GM10266 (cell line): ENCODE results near the gene CD79A.
A peak's percentile ranks its signal among the peaks of the same experiment; 100 is the strongest.

Source experiments
- DNase-seq: peaks from one replicate; pipeline ENCODE4 v3.0.0; 2012; ENCODE audit errors: extremely low spot score
- TF ChIP-seq, protein P1 (sequence below): IDR thresholded peaks from 2 replicates; pipeline ENCODE4 v1.5.1; 2012; ENCODE audit warnings: mild to moderate bottlenecking, low read depth; ENCODE audit not compliant: control insufficient read depth, insufficient read depth; ENCODE audit errors: missing control alignments

CD79A gene

DNA sequence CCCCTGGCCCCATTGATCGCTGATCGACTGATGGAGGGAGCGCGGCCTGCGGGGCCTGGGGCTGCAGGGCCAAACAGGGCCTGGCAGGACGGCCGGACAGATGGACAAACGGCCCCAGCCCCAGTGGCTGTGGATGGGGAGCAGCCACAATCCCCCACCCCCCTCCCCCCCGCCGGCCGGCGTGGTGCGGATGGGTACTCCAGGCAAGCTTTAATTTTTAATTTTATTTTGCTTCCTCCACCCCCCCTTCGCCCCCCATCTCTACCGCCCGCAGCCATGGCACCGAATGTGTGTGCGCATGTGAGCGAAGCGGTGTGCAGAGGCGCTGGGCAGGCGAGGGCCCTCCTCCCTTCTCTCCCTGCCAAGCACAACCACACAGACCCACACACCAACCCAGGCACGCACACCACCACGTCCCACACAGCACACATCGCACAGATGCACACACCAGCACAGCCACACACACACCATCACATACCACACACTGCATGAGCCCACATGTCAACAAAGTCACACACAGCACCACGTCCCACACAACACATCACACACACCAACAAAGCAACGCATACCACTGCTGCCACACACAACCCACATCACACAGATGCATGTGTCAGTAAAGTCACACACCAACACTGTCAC lies 38.8 kb downstream of the CD79A start:
- TF ChIP-seq, protein P1, sequence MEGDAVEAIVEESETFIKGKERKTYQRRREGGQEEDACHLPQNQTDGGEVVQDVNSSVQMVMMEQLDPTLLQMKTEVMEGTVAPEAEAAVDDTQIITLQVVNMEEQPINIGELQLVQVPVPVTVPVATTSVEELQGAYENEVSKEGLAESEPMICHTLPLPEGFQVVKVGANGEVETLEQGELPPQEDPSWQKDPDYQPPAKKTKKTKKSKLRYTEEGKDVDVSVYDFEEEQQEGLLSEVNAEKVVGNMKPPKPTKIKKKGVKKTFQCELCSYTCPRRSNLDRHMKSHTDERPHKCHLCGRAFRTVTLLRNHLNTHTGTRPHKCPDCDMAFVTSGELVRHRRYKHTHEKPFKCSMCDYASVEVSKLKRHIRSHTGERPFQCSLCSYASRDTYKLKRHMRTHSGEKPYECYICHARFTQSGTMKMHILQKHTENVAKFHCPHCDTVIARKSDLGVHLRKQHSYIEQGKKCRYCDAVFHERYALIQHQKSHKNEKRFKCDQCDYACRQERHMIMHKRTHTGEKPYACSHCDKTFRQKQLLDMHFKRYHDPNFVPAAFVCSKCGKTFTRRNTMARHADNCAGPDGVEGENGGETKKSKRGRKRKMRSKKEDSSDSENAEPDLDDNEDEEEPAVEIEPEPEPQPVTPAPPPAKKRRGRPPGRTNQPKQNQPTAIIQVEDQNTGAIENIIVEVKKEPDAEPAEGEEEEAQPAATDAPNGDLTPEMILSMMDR: no peak
- no peak for DNase-seq

DNA sequence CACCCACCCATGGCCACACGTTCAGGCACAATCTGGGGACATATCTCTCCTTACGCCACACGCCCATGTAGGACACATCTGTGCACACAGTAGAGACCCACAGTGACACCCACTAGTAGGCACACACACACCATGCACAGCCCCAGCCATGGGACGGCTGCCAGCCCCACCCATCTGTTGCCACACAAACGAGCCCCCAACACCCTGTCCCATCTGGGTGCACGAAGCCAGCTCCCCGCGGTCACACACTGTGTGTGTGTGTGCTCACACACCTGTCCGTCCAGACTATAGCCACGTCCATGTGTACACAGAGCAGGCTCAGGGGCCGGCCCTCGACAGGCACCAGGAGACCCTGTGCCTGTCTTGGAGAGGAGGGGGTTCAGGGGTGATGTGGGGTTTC lies 40.6 kb downstream of the CD79A start:
- no peak for DNase-seq
- TF ChIP-seq, protein P1: no peak

DNA sequence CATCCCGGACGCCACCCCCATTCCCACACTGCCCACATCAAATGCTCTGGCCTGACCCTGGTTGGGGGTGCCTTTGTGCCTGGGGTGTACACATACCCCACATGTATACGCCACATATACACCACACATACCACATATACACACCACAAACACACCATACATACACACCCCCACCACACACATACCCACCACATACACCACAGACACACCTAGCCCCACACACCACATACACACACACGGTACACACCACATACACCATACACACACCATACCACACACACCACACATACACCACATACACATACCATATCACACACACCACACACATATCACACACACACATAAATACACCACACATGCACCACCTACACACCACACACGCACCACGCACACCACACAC lies 41.0 kb downstream of the CD79A start:
- TF ChIP-seq, protein P1: no peak
- DNase-seq: no peak

DNA sequence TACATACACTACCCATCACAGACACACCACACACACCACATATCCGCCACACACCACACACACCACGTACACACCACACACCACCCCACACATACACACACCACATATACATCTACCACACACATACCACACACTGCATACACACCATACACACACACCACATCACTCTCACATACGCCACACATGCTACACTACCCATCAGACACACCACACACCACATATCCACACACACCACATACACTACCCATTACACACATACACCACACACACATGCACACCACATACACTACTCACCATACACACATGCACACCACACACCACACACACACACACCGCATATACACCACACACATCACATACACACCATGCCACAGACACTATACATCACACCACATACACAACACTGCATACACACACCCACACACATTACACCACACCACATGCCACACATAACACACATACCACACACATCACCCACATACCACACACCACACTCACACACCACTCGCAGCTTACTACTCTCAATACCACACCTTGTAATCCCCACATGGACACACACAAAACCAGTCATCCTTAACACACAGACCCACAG lies 41.7 kb downstream of the CD79A start:
- TF ChIP-seq, protein P1: no peak
- no peak for DNase-seq

DNA sequence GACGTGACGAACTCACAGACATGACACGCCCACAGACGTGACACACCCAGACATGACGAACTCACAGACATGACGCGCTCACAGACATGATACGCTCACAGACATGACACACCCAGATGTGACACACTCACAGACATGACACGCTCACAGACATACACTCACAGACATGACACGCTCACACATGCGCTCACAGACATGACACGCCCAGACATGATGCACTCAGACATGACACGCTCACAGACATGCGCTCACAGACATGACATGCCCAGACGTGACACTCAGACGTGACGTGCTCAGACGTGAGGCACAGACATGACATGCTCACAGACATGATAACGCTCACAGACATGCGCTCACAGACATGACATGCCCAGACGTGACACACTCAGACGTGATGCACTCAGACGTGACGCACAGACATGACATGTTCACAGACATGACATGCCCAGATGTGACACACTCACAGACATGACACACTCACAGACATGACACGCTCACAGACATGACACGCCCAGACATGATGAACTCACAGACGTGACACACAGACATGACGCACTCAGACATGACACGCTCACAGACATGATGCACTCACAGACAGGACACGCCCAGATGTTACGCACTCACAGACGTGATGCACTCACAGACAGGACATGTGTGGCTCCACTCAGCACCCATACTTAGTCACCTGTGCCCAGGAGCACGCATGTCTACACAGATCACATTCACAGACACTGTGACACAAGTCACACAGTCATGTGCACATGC lies 43.1 kb downstream of the CD79A start:
- DNase-seq: no peak

DNA sequence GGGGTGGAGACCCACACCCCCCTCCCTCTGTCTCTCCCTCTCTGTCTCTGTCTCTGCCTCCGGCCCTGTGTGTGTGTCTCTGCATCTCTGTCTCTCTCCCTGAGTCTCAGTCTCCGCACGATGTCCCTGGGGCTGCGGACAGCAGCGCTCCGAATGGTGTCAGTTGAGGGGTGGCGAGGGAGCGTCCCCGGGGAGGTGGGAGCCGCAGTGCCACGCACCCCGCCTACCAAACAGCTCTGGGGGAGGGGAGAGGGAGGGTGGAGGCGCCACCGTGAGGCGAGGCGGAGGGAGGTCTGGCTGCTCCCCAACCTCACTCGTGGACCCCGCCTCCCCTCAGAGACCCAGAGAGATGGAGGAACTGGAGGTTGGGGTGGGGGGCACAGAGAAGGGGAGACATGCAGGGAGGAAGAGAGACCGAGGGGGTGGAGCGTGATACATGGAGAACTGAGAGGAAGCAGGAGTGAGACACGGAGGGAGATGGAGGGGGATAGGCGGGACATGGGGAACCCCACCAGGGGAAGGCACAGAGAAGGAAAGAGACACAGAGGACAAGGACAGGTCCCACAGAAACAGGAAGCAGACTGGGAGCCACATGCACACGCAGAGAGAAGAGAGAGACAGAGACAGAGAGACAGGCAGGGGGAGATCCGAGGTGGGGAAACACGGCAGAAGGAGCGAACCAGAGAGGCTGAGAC lies 44.0 kb downstream of the CD79A start:
- TF ChIP-seq, protein P1: peak; percentile 16
- DNase-seq: no peak

More for the DNA sequence above, 43.1 kb downstream of the CD79A start:
- TF ChIP-seq, protein P1: no peak
